HL-60 (cell line): ENCODE results near the gene PPP1R11.

Experiments used
- GABPA ChIP-seq: IDR thresholded peaks from 2 replicates; pipeline ENCODE4 v1.6.1; 2012; ENCODE audit warnings: low read depth
- POLR2AphosphoS5 ChIP-seq: IDR thresholded peaks from 2 replicates; pipeline ENCODE4 v1.6.1; 2012; ENCODE audit warnings: low read depth
- TF ChIP-seq, protein P1 (sequence below): IDR thresholded peaks from one replicate; pipeline ENCODE4 v1.5.1; 2011; ENCODE audit warnings: low read length, control low read depth, inconsistent platforms; ENCODE audit not compliant: insufficient read depth
- TF ChIP-seq, protein P2 (sequence below): IDR thresholded peaks from 2 replicates; pipeline ENCODE4 v1.6.1; 2012; ENCODE audit warnings: low read depth; ENCODE audit not compliant: insufficient replicate concordance

DNA sequence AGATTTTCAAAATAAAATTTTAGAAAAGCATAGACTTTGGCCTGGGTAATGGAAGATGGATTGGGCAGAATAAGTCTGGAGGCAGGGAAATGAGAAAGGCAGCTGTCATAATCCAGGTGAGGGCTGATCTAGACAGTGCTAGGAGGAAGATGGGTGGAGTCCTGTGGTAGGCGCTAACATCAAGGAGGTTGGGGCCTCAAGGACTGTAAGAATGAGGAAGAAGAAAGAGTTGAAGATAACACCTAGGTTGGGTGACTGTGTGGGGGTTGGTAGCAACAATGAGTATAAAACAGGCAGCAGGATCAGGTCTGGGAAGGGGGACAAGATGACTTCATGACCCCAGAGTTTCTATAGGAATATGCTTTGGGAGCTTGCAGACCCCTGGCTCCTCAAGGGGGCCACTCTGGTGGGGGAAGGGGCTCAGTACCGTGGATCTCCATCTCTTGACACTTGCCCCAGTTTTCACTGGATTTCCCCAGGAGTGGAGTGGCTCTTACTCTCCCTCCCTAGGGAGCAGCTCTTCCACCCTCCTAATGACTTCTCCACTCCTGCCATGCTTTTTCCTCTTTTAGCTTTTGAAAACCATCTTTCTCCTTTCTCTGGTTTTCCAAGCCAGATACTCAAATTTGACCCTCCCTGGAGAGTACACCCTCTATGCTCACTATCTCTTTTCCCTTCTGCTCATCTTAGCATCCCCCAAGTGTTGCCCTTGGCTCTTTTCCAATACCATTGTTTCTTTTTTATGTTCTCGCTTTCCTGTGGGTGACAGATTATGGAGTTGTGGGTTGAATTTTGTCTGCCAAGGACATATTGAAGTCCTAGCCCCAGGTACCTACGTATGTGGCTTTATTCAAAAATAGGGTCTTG lies 31.1 kb downstream of the PPP1R11 start:
- TF ChIP-seq, protein P1, sequence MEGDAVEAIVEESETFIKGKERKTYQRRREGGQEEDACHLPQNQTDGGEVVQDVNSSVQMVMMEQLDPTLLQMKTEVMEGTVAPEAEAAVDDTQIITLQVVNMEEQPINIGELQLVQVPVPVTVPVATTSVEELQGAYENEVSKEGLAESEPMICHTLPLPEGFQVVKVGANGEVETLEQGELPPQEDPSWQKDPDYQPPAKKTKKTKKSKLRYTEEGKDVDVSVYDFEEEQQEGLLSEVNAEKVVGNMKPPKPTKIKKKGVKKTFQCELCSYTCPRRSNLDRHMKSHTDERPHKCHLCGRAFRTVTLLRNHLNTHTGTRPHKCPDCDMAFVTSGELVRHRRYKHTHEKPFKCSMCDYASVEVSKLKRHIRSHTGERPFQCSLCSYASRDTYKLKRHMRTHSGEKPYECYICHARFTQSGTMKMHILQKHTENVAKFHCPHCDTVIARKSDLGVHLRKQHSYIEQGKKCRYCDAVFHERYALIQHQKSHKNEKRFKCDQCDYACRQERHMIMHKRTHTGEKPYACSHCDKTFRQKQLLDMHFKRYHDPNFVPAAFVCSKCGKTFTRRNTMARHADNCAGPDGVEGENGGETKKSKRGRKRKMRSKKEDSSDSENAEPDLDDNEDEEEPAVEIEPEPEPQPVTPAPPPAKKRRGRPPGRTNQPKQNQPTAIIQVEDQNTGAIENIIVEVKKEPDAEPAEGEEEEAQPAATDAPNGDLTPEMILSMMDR: no peak
- TF ChIP-seq, protein P2, sequence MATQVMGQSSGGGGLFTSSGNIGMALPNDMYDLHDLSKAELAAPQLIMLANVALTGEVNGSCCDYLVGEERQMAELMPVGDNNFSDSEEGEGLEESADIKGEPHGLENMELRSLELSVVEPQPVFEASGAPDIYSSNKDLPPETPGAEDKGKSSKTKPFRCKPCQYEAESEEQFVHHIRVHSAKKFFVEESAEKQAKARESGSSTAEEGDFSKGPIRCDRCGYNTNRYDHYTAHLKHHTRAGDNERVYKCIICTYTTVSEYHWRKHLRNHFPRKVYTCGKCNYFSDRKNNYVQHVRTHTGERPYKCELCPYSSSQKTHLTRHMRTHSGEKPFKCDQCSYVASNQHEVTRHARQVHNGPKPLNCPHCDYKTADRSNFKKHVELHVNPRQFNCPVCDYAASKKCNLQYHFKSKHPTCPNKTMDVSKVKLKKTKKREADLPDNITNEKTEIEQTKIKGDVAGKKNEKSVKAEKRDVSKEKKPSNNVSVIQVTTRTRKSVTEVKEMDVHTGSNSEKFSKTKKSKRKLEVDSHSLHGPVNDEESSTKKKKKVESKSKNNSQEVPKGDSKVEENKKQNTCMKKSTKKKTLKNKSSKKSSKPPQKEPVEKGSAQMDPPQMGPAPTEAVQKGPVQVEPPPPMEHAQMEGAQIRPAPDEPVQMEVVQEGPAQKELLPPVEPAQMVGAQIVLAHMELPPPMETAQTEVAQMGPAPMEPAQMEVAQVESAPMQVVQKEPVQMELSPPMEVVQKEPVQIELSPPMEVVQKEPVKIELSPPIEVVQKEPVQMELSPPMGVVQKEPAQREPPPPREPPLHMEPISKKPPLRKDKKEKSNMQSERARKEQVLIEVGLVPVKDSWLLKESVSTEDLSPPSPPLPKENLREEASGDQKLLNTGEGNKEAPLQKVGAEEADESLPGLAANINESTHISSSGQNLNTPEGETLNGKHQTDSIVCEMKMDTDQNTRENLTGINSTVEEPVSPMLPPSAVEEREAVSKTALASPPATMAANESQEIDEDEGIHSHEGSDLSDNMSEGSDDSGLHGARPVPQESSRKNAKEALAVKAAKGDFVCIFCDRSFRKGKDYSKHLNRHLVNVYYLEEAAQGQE: no peak
- no peak for TF ChIP-seq GABPA
- TF ChIP-seq POLR2AphosphoS5: no peak
